MG63 (cell line): Measurements from ENCODE around the gene SLC22A7. TPM values are rescaled to one million over a fixed set of nuclear protein-coding genes. Genes with fewer than 3 reads are reported as not detected.
"Not testable (repeated sequence)": the region's sequence is repeated elsewhere in the genome, so short reads cannot be mapped to it uniquely, and the experiment has no call there.

ENCODE experiments used
- DNase-seq: peaks from one replicate; pipeline ENCODE4 v3.0.0-alpha.2; 2020
- H3K27me3 ChIP-seq: fragments of 250-450 bp; sonication (Bioruptor Pico); 2 replicates; pipeline ENCODE4 v1.5.1; 2020; ENCODE audit warnings: mild to moderate bottlenecking, moderate library complexity
- H3K36me3 ChIP-seq: fragments of 250-450 bp; sonication (Bioruptor Pico); 2 replicates; pipeline ENCODE4 v1.5.1; 2020; ENCODE audit warnings: mild to moderate bottlenecking, moderate library complexity
- H3K4me3 ChIP-seq: fragments of 250-450 bp; sonication (Bioruptor Pico); 2 replicates; pipeline ENCODE4 v1.5.1; 2020; ENCODE audit warnings: mild to moderate bottlenecking, moderate library complexity
- H3K9me3 ChIP-seq: fragments of 250-450 bp; sonication (Bioruptor Pico); 2 replicates; pipeline ENCODE4 v1.5.1; 2020; ENCODE audit warnings: mild to moderate bottlenecking, moderate library complexity
- total RNA-seq: library from RNA; depleted of rRNA; stranded (reverse); fragments of >200 nt; shearing (Covaris generic); gene quantifications from 2 replicates; pipeline ENCODE4 v1.2.3, GENCODE V29; 2014; ENCODE audit warnings: low replicate concordance; rRNA removed

SLC22A7 gene
- total RNA-seq, 1 experiment from 2014 or later = not detected

DNA sequence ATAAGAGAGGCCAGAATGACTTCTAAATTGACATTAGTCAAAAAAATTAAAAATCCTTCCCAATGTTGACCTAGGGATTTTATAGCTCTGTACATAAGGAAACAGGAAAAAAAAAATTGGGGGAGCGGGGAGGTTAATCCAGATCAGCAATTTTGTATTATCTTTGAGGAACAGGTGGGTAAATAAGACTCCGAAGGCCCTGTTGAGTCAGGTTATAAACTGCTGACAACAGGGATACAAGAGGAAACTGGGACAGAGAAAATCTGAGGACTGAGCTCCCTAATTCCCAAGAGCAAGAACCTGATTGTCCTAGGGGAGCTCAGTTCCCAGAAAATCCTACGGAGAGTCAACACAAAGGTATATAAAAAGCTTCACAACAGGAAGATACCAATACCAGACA is 37.4 kb downstream of the SLC22A7 start:
- DNase-seq = no peak
- Histone ChIP-seq H3K27me3 (no peaks in the 10 kb centered on the region), H3K4me3 (no peak overlapping the region), H3K36me3 (no peaks in the 10 kb centered on the region), H3K9me3 (no peaks in the 10 kb centered on the region)

GRCh38 chr6:43336382-43336781 is 38.3 kb downstream of the SLC22A7 start:
- DNase-seq = no peak

GRCh38 chr6:43338243-43338642 is 40.2 kb downstream of the SLC22A7 start:
- H3K36me3 ChIP-seq = no peaks in the 10 kb centered on the region
- no peaks in the 10 kb centered on the region for H3K27me3 ChIP-seq
- no peaks in the 10 kb centered on the region for H3K9me3 ChIP-seq
- H3K4me3 ChIP-seq = no peak overlapping the region
- no peak for DNase-seq

More at GRCh38 chr6:43336382-43336781, 38.3 kb downstream of the SLC22A7 start:
- Histone ChIP-seq H3K4me3 (no peak overlapping the region), H3K36me3 (no peaks in the 10 kb centered on the region), H3K27me3 (no peaks in the 10 kb centered on the region), H3K9me3 (no peaks in the 10 kb centered on the region)

- no peak for DNase-seq
- no peaks in the 10 kb centered on the region for H3K27me3 ChIP-seq
- no peaks in the 10 kb centered on the region for H3K36me3 ChIP-seq
- no peak overlapping the region for H3K4me3 ChIP-seq
- H3K9me3 ChIP-seq = no peaks in the 10 kb centered on the region
Observed at GRCh38 chr6:43339168-43339567, 41.1 kb downstream of the SLC22A7 start.

DNA sequence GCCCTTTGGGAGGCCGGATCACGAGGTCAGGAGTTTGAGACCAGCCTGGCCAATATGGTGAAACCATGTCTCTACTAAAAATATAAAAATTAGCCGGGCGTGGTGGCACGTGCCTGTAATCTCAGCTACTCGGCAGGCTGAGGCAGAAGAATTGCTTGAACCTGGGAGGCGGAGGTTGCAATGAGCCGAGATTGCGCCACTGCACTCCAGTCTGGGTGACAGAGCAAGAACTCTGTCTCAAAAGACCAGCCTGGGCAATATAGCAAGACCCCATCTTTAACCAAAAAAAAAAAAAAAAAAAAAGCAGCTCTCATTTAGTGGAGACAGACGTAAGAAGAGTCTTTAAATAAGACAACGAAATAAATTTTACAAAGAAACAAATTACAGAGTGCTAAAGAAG is 48.2 kb downstream of the SLC22A7 start:
- not testable (repeated sequence) for H3K36me3 ChIP-seq, DNase-seq, H3K27me3 ChIP-seq, H3K9me3 ChIP-seq, H3K4me3 ChIP-seq

- H3K27me3 ChIP-seq = no peaks in the 10 kb centered on the region
- no peaks in the 10 kb centered on the region for H3K36me3 ChIP-seq
- DNase-seq = no peak
- no peaks in the 10 kb centered on the region for H3K9me3 ChIP-seq
- H3K4me3 ChIP-seq = no peak overlapping the region
Observed at GRCh38 chr6:43347021-43347420, 49.0 kb downstream of the SLC22A7 start.

- no peaks in the 10 kb centered on the region for H3K27me3 ChIP-seq
- H3K9me3 ChIP-seq = no peaks in the 10 kb centered on the region
- no peaks in the 10 kb centered on the region for H3K36me3 ChIP-seq
- no peak for DNase-seq
- no peak overlapping the region for H3K4me3 ChIP-seq
Observed at GRCh38 chr6:43347444-43347843, 49.4 kb downstream of the SLC22A7 start.

- H3K36me3 ChIP-seq, H3K9me3 ChIP-seq, H3K27me3 ChIP-seq, DNase-seq, H3K4me3 ChIP-seq: not testable (repeated sequence)
Observed at GRCh38 chr6:43351951-43352350, 53.9 kb downstream of the SLC22A7 start.

Other genes with a start within 250 kb of the SLC22A7 start
- gene CUL7, start 244.4 kb upstream of the SLC22A7 start, total RNA-seq = 7.6 and 10.8 TPM in 2 replicates
- 31.0 and 54.7 TPM in 2 replicates for gene MRPL2, start 238.8 kb upstream of the SLC22A7 start, total RNA-seq
- 16.6 and 44.3 TPM in 2 replicates for gene KLC4, start 238.6 kb upstream of the SLC22A7 start, total RNA-seq
- gene PTK7, start 221.9 kb upstream of the SLC22A7 start, total RNA-seq = 45.0 and 57.3 TPM in 2 replicates
- gene SRF, start 127.0 kb upstream of the SLC22A7 start, total RNA-seq = 20.9 and 22.8 TPM in 2 replicates
- gene CUL9, start 116.1 kb upstream of the SLC22A7 start, total RNA-seq = 6.2 and 47.2 TPM in 2 replicates
- gene DNPH1, start 68.8 kb upstream of the SLC22A7 start, total RNA-seq = 30.8 and 43.0 TPM in 2 replicates
- not detected in 2 replicates for gene TTBK1, start 54.8 kb upstream of the SLC22A7 start, total RNA-seq
- gene CRIP3, start 10.6 kb downstream of the SLC22A7 start, total RNA-seq = not detected in 2 replicates
- gene ZNF318, start 71.4 kb downstream of the SLC22A7 start, total RNA-seq = 1.2 and 1.3 TPM in 2 replicates
- 2.1 and 3.5 TPM in 2 replicates for gene ABCC10, start 129.3 kb downstream of the SLC22A7 start, total RNA-seq
- 1.5 TPM in 1 of 2 replicates, not detected in the other for gene DLK2, start 157.3 kb downstream of the SLC22A7 start, total RNA-seq
- gene TJAP1, start 179.3 kb downstream of the SLC22A7 start, total RNA-seq = 8.1 and 19.0 TPM in 2 replicates
- gene LRRC73, start 212.1 kb downstream of the SLC22A7 start, total RNA-seq = 0.10 TPM in 1 of 2 replicates, not detected in the other
- gene YIPF3, start 218.7 kb downstream of the SLC22A7 start, total RNA-seq = 41.1 and 51.9 TPM in 2 replicates
- 24.6 and 37.6 TPM in 2 replicates for gene POLR1C, start 218.8 kb downstream of the SLC22A7 start, total RNA-seq